Sigmoid colon (tissue), 7 donors: ENCODE measurements around the gene GPANK1. TPM values are rescaled to one million over a fixed set of nuclear protein-coding genes. Genes with fewer than 3 reads are reported as not detected.

Source experiments
- DNase-seq: peaks from one replicate; pipeline ENCODE4 v3.0.0-alpha.2; 2019
- H3K27ac ChIP-seq, 4 donors: fragments of 200-600 bp; sonication (generic); one replicate each; pipeline ENCODE4 v1.5.1; 2016 to 2019; ENCODE audit warnings: mild to moderate bottlenecking in 1 of 4
- H3K27me3 ChIP-seq, 3 donors: fragments of 200-600 bp; sonication (generic); one replicate each; pipeline ENCODE4 v1.5.1; 2019; ENCODE audit warnings: mild to moderate bottlenecking in 1 of 3
- H3K36me3 ChIP-seq, 4 donors: fragments of 200-600 bp; sonication (generic); one replicate each; pipeline ENCODE4 v1.5.1; 2016 to 2019
- H3K4me1 ChIP-seq, 4 donors: fragments of 200-600 bp; sonication (generic); one replicate each; pipeline ENCODE4 v1.5.1; 2017 to 2019
- H3K4me3 ChIP-seq, 4 donors: fragments of 200-600 bp; sonication (generic); one replicate each; pipeline ENCODE4 v1.5.1; 2017 to 2019; ENCODE audit warnings: mild to moderate bottlenecking in 2 of 4, moderate library complexity in 1 of 4
- H3K9me3 ChIP-seq, 4 donors: fragments of 200-600 bp in 3 of 4; sonication (generic) in 3 of 4; one replicate each; pipeline versions ENCODE4 v1.5.1 to v1.6.1; 2013 to 2019
- EP300 ChIP-seq, 4 donors: sonication (generic); formaldehyde crosslinking; IDR thresholded peaks; one replicate each; pipeline ENCODE4 v1.6.1; 2017; ENCODE audit warnings: antibody characterized with exemption in 4 of 4
- POLR2A ChIP-seq, 2 donors: fragments of 450-650 bp; IDR thresholded peaks; one replicate each; pipeline ENCODE4 v1.6.1; 2016; ENCODE audit warnings: antibody characterized with exemption in 2 of 2, mild to moderate bottlenecking in 2 of 2, moderate library complexity in 2 of 2
- POLR2AphosphoS5 ChIP-seq, 4 donors: sonication (generic); formaldehyde crosslinking; IDR thresholded peaks; one replicate each; pipeline ENCODE4 v1.6.1; 2017; ENCODE audit warnings: antibody characterized with exemption in 4 of 4
- WGBS, 2 donors: extraction: QIAGEN DNeasy Blood & Tissue Kit; methylation state at CpG; one replicate each; pipeline ENCODE4 v1.1.7; 2013; 5-methylcytosine and 5-hydroxymethylcytosine counted together
- intact Hi-C: fragments of 100-400 bp; cut with DNase I; formaldehyde crosslinking; loops from one replicate; pipeline ENCODE4 v1.15.1; 2023
- polyA plus RNA-seq, 3 donors: library from polyadenylated mRNA; stranded (reverse); fragments of 200-250 nt; gene quantifications; one replicate each; pipeline ENCODE4 v1.2.3, GENCODE V29; 2013
- total RNA-seq, 4 donors: library from RNA; depleted of rRNA; stranded (reverse); fragments of >200 nt; gene quantifications; one replicate each; pipeline ENCODE4 v1.1.0, GENCODE V29; 2016
- TF ChIP-seq, protein P1 (sequence below), 4 experiments: fragments of 450-650 bp in 3 of 4; fragments of 200-600 bp in 1 of 4; IDR thresholded peaks; one replicate each; pipeline ENCODE4 v1.5.1; 2016 to 2019; ENCODE audit warnings: antibody characterized with exemption in 4 of 4, mild to moderate bottlenecking in 3 of 4, moderate library complexity in 2 of 4
- donor health status: healthy with polysubstance abuse.
- donor health status: Bipolar disorder and iron deficiency.
- donor health status: healthy.

Gene GPANK1
- total and polyA plus RNA-seq, 7 donors = 15.3 to 29.6 (median 22.8) TPM

GRCh38 chr6:31692353-31692752, 27.6 kb upstream of the GPANK1 start:
- H3K4me1 ChIP-seq = no peaks in the 10 kb centered on the region
- TF ChIP-seq POLR2AphosphoS5 (IDR thresholded peaks at IDR 0.05) (no peak), POLR2A (IDR thresholded peaks at IDR 0.05) (no peak), EP300 (IDR thresholded peaks at IDR 0.05) (no peak)
- TF ChIP-seq, protein P1, sequence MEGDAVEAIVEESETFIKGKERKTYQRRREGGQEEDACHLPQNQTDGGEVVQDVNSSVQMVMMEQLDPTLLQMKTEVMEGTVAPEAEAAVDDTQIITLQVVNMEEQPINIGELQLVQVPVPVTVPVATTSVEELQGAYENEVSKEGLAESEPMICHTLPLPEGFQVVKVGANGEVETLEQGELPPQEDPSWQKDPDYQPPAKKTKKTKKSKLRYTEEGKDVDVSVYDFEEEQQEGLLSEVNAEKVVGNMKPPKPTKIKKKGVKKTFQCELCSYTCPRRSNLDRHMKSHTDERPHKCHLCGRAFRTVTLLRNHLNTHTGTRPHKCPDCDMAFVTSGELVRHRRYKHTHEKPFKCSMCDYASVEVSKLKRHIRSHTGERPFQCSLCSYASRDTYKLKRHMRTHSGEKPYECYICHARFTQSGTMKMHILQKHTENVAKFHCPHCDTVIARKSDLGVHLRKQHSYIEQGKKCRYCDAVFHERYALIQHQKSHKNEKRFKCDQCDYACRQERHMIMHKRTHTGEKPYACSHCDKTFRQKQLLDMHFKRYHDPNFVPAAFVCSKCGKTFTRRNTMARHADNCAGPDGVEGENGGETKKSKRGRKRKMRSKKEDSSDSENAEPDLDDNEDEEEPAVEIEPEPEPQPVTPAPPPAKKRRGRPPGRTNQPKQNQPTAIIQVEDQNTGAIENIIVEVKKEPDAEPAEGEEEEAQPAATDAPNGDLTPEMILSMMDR (IDR thresholded peaks at IDR 0.05) = no peak
- DNase-seq = no peak
- H3K4me3 ChIP-seq = no peak overlapping the region
- peaks cover 59 to 99% (median 84%) of the 10 kb centered on the region in 4 donors for H3K36me3 ChIP-seq
- intact Hi-C loops = no loop called here
- H3K27ac ChIP-seq = no peak overlapping the region
- 86 to 88% methylated on average over 4 of the region's 4 CpGs for WGBS, 2 donors
- no peaks in the 10 kb centered on the region for H3K9me3 ChIP-seq
- H3K27me3 ChIP-seq = no peaks in the 10 kb centered on the region

- intact Hi-C loops = no loop called here
- TF ChIP-seq POLR2AphosphoS5 (IDR thresholded peaks at IDR 0.05) = no peak
- TF ChIP-seq POLR2A (IDR thresholded peaks at IDR 0.05) = no peak
- TF ChIP-seq, protein P1 (IDR thresholded peaks at IDR 0.05) = no peak
- no peak for TF ChIP-seq EP300 (IDR thresholded peaks at IDR 0.05)
- Histone ChIP-seq H3K27ac (no peak overlapping the region), H3K4me1 (no peaks in the 10 kb centered on the region), H3K27me3 (no peaks in the 10 kb centered on the region), H3K4me3 (no peak overlapping the region), H3K36me3 (peaks cover 67 to 99% (median 86%) of the 10 kb centered on the region in 4 donors), H3K9me3 (no peaks in the 10 kb centered on the region)
- DNase-seq = no peak
- WGBS, 2 donors = 96 to 97% methylated on average over 12 of the region's 12 CpGs
Observed at GRCh38 chr6:31691564-31692108, 26.8 kb upstream of the GPANK1 start.

GRCh38 chr6:31691078-31691463, 26.3 kb upstream of the GPANK1 start:
- H3K36me3 ChIP-seq = peaks cover 70 to 99% (median 89%) of the 10 kb centered on the region in 4 donors
- H3K4me1 ChIP-seq = no peaks in the 10 kb centered on the region
- DNase-seq = no peak
- H3K27ac ChIP-seq = no peak overlapping the region
- intact Hi-C loops = no loop called here
- 91 to 94% methylated on average over 6 of the region's 6 CpGs for WGBS, 2 donors
- no peak overlapping the region for H3K4me3 ChIP-seq
- H3K9me3 ChIP-seq = no peaks in the 10 kb centered on the region
- TF ChIP-seq POLR2A (IDR thresholded peaks at IDR 0.05) = no peak
- no peak for TF ChIP-seq EP300 (IDR thresholded peaks at IDR 0.05)
- no peak for TF ChIP-seq POLR2AphosphoS5 (IDR thresholded peaks at IDR 0.05)
- TF ChIP-seq, protein P1 (IDR thresholded peaks at IDR 0.05) = no peak
- no peaks in the 10 kb centered on the region for H3K27me3 ChIP-seq

DNA sequence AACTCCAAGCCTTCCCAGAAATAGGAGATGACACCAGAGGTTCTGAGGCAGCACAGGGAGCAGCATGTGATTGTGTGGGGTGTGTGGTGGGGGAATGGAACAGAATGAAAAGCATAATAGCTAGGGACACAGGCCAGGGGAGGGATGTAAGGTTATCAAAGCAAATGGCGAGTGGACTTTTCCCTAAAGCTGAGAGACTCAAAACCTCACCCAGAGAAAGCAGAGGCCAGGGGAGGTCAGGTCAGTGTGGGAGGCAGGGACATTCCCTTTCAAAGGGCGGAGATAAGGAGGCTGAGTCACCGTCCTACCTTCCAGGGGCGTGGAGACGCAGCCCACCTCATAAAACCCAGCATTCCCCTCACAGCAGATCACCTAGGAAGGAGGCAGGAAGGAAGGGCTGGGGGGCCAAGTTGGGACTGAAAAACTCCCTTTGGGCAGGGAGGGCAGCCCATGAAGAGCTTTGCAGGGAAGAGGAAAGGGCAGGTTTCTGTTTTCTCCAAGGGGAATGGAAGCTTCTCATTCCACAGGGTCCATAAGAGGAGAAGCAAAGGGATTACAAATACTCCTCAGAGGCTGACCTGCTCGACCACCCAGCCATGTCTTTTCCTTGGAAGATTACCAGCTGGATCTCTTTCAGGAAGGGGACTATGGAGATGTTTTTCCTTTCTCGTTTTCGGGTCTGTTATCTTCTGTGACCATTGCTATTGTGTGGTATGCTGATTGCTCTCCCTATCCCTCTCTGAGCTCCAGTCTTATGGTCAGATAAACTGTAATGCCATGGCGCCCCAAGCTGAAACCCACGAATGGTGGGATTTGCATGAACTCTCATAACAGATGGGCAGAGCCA, 25.7 kb upstream of the GPANK1 start:
- Histone ChIP-seq H3K36me3 (peaks cover 69 to 99% (median 84%) of the 10 kb centered on the region in 4 donors), H3K4me3 (no peak overlapping the region), H3K4me1 (no peaks in the 10 kb centered on the region), H3K9me3 (no peaks in the 10 kb centered on the region), H3K27me3 (no peaks in the 10 kb centered on the region), H3K27ac (no peak overlapping the region)
- no peak for DNase-seq
- intact Hi-C loops = no loop called here
- whole genome bisulfite sequencing, 2 donors = 50 to 79% methylated on average over 10 of the region's 10 CpGs
- TF ChIP-seq POLR2A (IDR thresholded peaks at IDR 0.05) (no peak), POLR2AphosphoS5 (IDR thresholded peaks at IDR 0.05) (no peak), EP300 (IDR thresholded peaks at IDR 0.05) (no peak)
- TF ChIP-seq, protein P1 (IDR thresholded peaks at IDR 0.05) = no peak
